Astrocyte (in vitro differentiated cells and primary cell): ENCODE data around the gene MYO19.

Source experiments
- EZH2 ChIP-seq: IDR thresholded peaks from 2 replicates; pipeline ENCODE4 v1.6.1; 2012; ENCODE audit warnings: mild to moderate bottlenecking, low read length, inconsistent platforms; ENCODE audit not compliant: insufficient read depth
- TF ChIP-seq, protein P1 (sequence below): IDR thresholded peaks from 2 replicates; pipeline ENCODE4 v1.5.1; 2011; ENCODE audit warnings: low read depth, mild to moderate bottlenecking, inconsistent platforms, low read length, moderate library complexity; ENCODE audit not compliant: insufficient read depth

DNA sequence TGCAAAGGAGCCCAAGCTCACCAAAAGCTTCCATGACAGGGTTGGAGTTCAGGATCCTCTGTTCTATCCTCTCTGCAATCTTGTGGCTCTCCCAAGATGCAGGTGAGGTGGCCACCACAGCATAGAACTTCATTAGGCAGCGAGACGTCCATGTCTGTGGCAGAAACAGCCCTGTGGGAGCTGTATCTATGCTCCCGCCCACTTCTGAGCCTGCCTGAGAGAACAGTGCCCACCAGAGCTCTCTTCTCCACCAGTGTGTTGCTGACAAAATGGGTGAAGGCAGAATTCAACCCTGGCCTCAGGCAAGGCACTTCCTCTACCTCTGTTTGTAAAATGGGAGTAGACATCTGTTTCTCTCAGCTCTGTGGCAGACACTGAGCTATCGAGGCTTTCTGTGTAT, 18.8 kb downstream of the MYO19 start:
- TF ChIP-seq, protein P1, sequence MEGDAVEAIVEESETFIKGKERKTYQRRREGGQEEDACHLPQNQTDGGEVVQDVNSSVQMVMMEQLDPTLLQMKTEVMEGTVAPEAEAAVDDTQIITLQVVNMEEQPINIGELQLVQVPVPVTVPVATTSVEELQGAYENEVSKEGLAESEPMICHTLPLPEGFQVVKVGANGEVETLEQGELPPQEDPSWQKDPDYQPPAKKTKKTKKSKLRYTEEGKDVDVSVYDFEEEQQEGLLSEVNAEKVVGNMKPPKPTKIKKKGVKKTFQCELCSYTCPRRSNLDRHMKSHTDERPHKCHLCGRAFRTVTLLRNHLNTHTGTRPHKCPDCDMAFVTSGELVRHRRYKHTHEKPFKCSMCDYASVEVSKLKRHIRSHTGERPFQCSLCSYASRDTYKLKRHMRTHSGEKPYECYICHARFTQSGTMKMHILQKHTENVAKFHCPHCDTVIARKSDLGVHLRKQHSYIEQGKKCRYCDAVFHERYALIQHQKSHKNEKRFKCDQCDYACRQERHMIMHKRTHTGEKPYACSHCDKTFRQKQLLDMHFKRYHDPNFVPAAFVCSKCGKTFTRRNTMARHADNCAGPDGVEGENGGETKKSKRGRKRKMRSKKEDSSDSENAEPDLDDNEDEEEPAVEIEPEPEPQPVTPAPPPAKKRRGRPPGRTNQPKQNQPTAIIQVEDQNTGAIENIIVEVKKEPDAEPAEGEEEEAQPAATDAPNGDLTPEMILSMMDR = no peak
- no peak for TF ChIP-seq EZH2
